RWPE2 (cell line): ENCODE data around the gene ADAP1.

Source experiments
- ATAC-seq: fragments of 200-7000 bp; cut with Tn5 transposase; 3 replicates; pipeline ENCODE4 v1.9.1; 2021; ENCODE audit warnings: low read depth
- DNase-seq: peaks from one replicate; pipeline ENCODE4 v3.0.0-alpha.2; 2020; ENCODE audit warnings: low spot score
- H3K27ac ChIP-seq: fragments of 450-650 bp; 2 replicates; pipeline ENCODE4 v1.5.1; 2017; ENCODE audit warnings: mild to moderate bottlenecking; ENCODE audit not compliant: poor library complexity, severe bottlenecking
- H3K27me3 ChIP-seq: fragments of 250-450 bp; sonication (Bioruptor Pico); 2 replicates; pipeline ENCODE4 v1.5.1; 2021; ENCODE audit warnings: mild to moderate bottlenecking, moderate library complexity; ENCODE audit not compliant: insufficient read depth, poor library complexity, severe bottlenecking
- H3K36me3 ChIP-seq: fragments of 250-450 bp; sonication (Bioruptor Pico); 2 replicates; pipeline ENCODE4 v1.5.1; 2020; ENCODE audit warnings: low read depth, mild to moderate bottlenecking, moderate library complexity
- H3K4me1 ChIP-seq: fragments of 250-450 bp; sonication (Bioruptor Pico); 2 replicates; pipeline ENCODE4 v1.5.1; 2021; ENCODE audit warnings: mild to moderate bottlenecking, moderate library complexity; ENCODE audit not compliant: insufficient read depth, poor library complexity, severe bottlenecking
- H3K4me3 ChIP-seq: fragments of 250-450 bp; sonication (Bioruptor Pico); 2 replicates; pipeline ENCODE4 v1.5.1; 2021; ENCODE audit warnings: mild to moderate bottlenecking, moderate library complexity; ENCODE audit not compliant: severe bottlenecking
- H3K9me3 ChIP-seq: fragments of 250-450 bp; sonication (Bioruptor Pico); 2 replicates; pipeline ENCODE4 v1.5.1; 2021; ENCODE audit warnings: mild to moderate bottlenecking, moderate library complexity; ENCODE audit not compliant: severe bottlenecking
- TF ChIP-seq, protein P1 (sequence below): fragments of 450-650 bp; IDR thresholded peaks from one replicate; pipeline ENCODE4 v1.5.1; 2017; ENCODE audit warnings: mild to moderate bottlenecking, moderate library complexity; ENCODE audit not compliant: poor library complexity, severe bottlenecking

The ADAP1 gene

DNA sequence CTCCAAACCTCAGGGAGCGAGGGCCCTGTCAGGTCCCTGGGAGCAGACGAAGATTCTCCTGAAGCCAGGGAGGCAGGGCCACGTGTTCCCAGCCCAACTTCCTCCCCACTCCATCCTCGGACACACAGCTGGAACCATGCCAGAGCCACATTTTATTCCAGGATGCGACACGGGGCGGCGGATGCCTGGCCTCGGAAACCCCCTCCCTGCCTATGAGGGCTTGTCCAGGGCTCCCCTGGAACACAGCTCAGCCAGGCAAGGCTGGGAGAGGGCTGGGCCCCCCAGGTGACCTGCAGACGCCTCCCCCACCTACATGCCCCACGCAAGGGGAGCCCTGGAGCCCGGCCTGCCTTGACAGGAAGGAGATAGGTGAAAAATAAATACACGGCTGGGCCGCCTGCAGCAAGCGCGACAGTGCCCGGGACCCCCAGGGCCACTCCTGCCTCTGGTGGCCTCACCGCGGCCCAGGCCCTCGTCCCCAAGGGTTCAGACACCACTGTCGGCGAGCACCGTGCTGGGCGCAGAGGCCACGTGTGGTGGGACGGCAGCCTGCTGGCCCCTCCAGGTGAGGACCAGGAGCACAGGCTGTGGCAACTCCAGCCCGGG is 56.6 kb downstream of the ADAP1 start:
- DNase-seq = no peak
- Histone ChIP-seq H3K4me3 (no peak overlapping the region), H3K27me3 (no peaks in the 10 kb centered on the region), H3K36me3 (peaks cover 42% of the 10 kb centered on the region), H3K4me1 (no peaks in the 10 kb centered on the region), H3K27ac (no peak overlapping the region), H3K9me3 (no peaks in the 10 kb centered on the region)
- no peak for ATAC-seq
- TF ChIP-seq, protein P1, sequence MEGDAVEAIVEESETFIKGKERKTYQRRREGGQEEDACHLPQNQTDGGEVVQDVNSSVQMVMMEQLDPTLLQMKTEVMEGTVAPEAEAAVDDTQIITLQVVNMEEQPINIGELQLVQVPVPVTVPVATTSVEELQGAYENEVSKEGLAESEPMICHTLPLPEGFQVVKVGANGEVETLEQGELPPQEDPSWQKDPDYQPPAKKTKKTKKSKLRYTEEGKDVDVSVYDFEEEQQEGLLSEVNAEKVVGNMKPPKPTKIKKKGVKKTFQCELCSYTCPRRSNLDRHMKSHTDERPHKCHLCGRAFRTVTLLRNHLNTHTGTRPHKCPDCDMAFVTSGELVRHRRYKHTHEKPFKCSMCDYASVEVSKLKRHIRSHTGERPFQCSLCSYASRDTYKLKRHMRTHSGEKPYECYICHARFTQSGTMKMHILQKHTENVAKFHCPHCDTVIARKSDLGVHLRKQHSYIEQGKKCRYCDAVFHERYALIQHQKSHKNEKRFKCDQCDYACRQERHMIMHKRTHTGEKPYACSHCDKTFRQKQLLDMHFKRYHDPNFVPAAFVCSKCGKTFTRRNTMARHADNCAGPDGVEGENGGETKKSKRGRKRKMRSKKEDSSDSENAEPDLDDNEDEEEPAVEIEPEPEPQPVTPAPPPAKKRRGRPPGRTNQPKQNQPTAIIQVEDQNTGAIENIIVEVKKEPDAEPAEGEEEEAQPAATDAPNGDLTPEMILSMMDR = no peak

DNA sequence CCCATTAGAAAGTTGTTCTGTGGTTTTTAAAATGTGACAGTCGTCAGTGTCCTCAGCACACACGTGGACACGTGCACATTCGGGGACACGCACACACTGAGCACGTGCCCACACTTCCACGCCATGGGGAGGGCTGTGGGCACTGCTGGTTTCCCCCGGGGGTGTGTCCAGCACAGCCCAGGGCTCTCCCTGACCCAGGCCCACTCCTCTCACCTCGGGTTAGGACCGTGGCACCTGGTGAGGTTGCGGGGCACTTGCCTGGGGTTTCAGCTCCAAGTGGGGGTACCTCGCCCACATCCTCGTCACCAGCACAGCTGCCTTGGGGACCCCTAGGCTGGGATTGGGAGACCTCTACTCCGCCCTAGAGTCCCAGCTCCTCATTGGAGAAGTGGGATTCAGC is 57.4 kb downstream of the ADAP1 start:
- TF ChIP-seq, protein P1 = no peak
- ATAC-seq = no peak
- Histone ChIP-seq H3K27ac (no peak overlapping the region), H3K4me1 (no peaks in the 10 kb centered on the region), H3K36me3 (peaks cover 45% of the 10 kb centered on the region), H3K9me3 (no peaks in the 10 kb centered on the region), H3K27me3 (no peaks in the 10 kb centered on the region), H3K4me3 (no peak overlapping the region)
- DNase-seq = no peak

DNA sequence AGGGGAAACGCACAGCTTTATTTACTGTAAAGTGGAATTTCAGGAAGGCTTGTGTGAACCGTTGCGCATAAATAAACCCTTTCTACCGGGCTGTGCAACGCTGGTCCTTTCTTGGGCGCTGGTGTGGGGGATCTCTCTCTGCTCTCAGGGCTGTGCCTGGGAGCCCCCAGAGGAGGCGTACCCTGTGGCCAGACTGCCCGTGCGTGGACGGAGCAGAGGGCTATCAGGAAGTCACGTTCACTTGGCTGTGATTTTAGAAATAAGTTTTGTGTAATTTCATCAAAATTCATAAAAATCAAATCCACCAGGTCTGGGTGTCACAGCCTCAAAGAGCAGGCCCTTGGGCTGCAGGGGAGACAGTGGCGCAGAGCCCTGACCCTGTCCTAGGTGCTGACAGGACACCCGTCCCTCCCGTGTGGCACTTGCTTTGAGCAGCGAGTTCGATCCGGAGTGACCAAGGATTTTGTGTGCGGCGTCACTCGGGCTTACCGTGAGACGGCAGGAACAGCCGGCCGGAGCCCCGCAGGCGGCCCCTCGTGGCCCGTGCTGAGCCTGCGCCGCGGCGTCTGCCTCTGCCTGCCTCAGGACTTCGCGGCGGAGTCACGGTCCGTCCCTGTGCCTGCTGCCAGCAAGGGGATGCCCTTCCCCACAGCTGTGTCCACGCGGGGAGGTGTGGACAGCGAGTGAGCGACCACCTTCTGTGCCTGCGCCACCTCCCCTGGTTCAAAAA is 58.0 kb downstream of the ADAP1 start:
- no peaks in the 10 kb centered on the region for H3K9me3 ChIP-seq
- no peak overlapping the region for H3K27ac ChIP-seq
- ATAC-seq (no peak), DNase-seq (no peak)
- no peaks in the 10 kb centered on the region for H3K4me1 ChIP-seq
- H3K27me3 ChIP-seq = no peaks in the 10 kb centered on the region
- no peak overlapping the region for H3K4me3 ChIP-seq
- TF ChIP-seq, protein P1 = no peak
- H3K36me3 ChIP-seq = peaks cover 51% of the 10 kb centered on the region

DNA sequence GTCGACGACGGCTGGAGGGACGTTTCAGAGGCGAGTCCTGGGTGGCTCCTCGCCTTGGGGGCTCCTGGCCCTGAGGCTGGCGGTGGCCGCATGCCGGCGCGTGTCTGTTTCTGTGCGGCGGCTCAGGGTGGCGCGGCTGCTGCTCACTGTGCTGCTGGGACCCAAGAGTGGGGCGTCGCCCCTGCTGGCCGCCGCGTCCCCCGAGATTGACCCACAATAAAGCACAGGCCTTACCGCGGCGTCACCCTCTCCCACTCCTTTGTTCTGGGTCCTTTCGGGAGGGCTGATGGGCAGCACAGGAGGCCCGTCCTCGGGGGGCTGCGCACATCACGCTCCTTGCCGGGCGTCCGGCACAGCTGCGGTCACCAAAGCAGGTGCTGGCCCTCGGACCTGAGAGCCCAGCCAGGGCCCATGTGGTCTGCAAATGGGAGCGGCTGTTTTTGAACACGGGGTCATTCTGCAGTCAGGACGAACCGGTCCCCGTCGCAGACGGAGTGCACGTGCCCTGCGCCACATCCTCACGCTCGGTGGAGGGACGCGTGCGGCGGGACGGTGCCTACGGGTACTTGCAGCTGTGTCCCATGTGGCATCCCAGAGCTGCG is 58.9 kb downstream of the ADAP1 start:
- Histone ChIP-seq H3K4me1 (no peaks in the 10 kb centered on the region), H3K9me3 (no peaks in the 10 kb centered on the region), H3K4me3 (no peak overlapping the region), H3K36me3 (peaks cover 57% of the 10 kb centered on the region), H3K27ac (no peak overlapping the region), H3K27me3 (no peaks in the 10 kb centered on the region)
- TF ChIP-seq, protein P1 = no peak
- DNase-seq = peak; percentile 62
- no peak for ATAC-seq

DNA sequence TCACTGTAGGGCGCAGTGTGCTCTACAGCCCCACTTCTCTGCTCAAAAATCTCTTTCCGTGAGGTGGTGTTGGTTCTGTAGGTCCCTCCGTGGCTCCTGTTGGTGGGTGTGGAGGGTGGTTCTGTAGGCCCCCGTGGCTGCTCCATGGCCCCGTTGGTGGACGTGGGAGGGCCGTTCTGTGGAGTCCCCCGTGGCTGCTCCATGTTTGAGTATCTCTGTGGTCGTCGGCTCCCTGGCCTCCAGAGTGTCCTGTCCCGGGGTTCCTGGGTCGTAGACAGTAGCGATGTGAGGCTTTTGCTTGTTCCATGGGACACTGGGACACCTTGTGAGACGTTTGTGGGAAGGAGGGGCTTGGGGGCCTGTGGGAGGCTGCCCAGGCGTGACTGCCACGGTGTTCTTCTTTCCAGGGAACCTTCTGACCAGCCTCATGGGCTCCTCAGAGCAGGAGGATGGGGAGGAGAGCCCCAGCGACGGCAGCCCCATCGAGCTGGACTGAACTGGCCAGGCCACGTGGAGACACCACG is 59.5 kb downstream of the ADAP1 start:
- ATAC-seq = no peak
- TF ChIP-seq, protein P1 = no peak

More for the DNA sequence above, 59.5 kb downstream of the ADAP1 start:
- peaks cover 57% of the 10 kb centered on the region for H3K36me3 ChIP-seq
- no peak overlapping the region for H3K27ac ChIP-seq
- no peaks in the 10 kb centered on the region for H3K27me3 ChIP-seq
- no peaks in the 10 kb centered on the region for H3K9me3 ChIP-seq
- H3K4me1 ChIP-seq = no peaks in the 10 kb centered on the region
- H3K4me3 ChIP-seq = no peak overlapping the region
- peak; percentile 53 for DNase-seq
